SK-N-SH treated with all-trans-retinoic acid at 6 μM for 48 hours (cell line): ENCODE measurements around the gene SART1.
A peak's percentile ranks its signal among the peaks of the same experiment; 100 is the strongest.

Experiments
- ATAC-seq: fragments of 200-7000 bp; cut with Tn5 transposase; 3 replicates; pipeline ENCODE4 v1.9.1; 2020; ENCODE audit warnings: mild to moderate bottlenecking, moderate library complexity
- BACH2 ChIP-seq: fragments of 250-450 bp; sonication (Bioruptor Pico); IDR thresholded peaks from 2 replicates; pipeline ENCODE4 v1.9.0; 2021; ENCODE audit warnings: mild to moderate bottlenecking, borderline replicate concordance
- CSDC2 ChIP-seq: fragments of 250-450 bp; sonication (Bioruptor Pico); IDR thresholded peaks from 2 replicates; pipeline ENCODE4 v1.5.0; 2020; ENCODE audit warnings: mild to moderate bottlenecking, moderate library complexity
- ESRRG ChIP-seq: fragments of 250-450 bp; sonication (Bioruptor Pico); IDR thresholded peaks from 2 replicates; pipeline ENCODE4 v1.6.1; 2021; ENCODE audit warnings: mild to moderate bottlenecking
- GLIS3 ChIP-seq: fragments of 250-450 bp; sonication (Bioruptor Pico); IDR thresholded peaks from 2 replicates; pipeline ENCODE4 v1.5.0; 2020; ENCODE audit warnings: mild to moderate bottlenecking, moderate library complexity
- OSR1 ChIP-seq: fragments of 250-450 bp; sonication (Bioruptor Pico); IDR thresholded peaks from 2 replicates; pipeline ENCODE4 v1.8.0; 2022; ENCODE audit warnings: moderate library complexity, mild to moderate bottlenecking, inconsistent platforms
- PPARA ChIP-seq: fragments of 250-450 bp; sonication (Bioruptor Pico); IDR thresholded peaks from 2 replicates; pipeline ENCODE4 v1.5.0; 2020; ENCODE audit warnings: mild to moderate bottlenecking, borderline replicate concordance
- RARB ChIP-seq: fragments of 250-450 bp; sonication (Bioruptor Pico); IDR thresholded peaks from 2 replicates; pipeline ENCODE4 v1.8.0; 2021; ENCODE audit warnings: mild to moderate bottlenecking, moderate library complexity
- SNAI2 ChIP-seq: fragments of 250-450 bp; sonication (Bioruptor Pico); IDR thresholded peaks from 2 replicates; pipeline ENCODE4 v1.5.0; 2020; ENCODE audit warnings: mild to moderate bottlenecking, moderate library complexity
- TCF4 ChIP-seq: fragments of 250-450 bp; sonication (Bioruptor Pico); IDR thresholded peaks from 2 replicates; pipeline ENCODE4 v1.8.0; 2021; ENCODE audit warnings: mild to moderate bottlenecking, moderate library complexity, borderline replicate concordance
- TOX ChIP-seq: fragments of 250-450 bp; sonication (Bioruptor Pico); IDR thresholded peaks from 2 replicates; pipeline ENCODE4 v1.8.0; 2021; ENCODE audit warnings: mild to moderate bottlenecking, moderate library complexity, borderline replicate concordance
- TSHZ2 ChIP-seq: fragments of 250-450 bp; sonication (Bioruptor Pico); IDR thresholded peaks from 2 replicates; pipeline ENCODE4 v1.5.0; 2020; ENCODE audit warnings: mild to moderate bottlenecking, moderate library complexity
- ZFP3 ChIP-seq: fragments of 250-450 bp; sonication (Bioruptor Pico); IDR thresholded peaks from 2 replicates; pipeline ENCODE4 v1.5.0; 2020; ENCODE audit warnings: mild to moderate bottlenecking, moderate library complexity
- ZNF565 ChIP-seq: fragments of 450-650 bp; formaldehyde crosslinking; conservative IDR thresholded peaks from 2 replicates; pipeline ENCODE4 v1.5.0; 2020; ENCODE audit warnings: low read depth, mild to moderate bottlenecking, moderate library complexity
- ZNF70 ChIP-seq: fragments of 450-650 bp; formaldehyde crosslinking; IDR thresholded peaks from 2 replicates; pipeline ENCODE4 v1.5.0; 2020; ENCODE audit warnings: mild to moderate bottlenecking, moderate library complexity
- ZNF8 ChIP-seq: fragments of 450-650 bp; formaldehyde crosslinking; IDR thresholded peaks from 2 replicates; pipeline ENCODE4 v1.5.0; 2020; ENCODE audit warnings: mild to moderate bottlenecking, moderate library complexity
- TF ChIP-seq, protein P1 (sequence below): fragments of 250-450 bp; sonication (Bioruptor Pico); IDR thresholded peaks from 2 replicates; pipeline ENCODE4 v1.5.1; 2021; ENCODE audit warnings: mild to moderate bottlenecking, moderate library complexity
- TF ChIP-seq, protein P2 (sequence below): fragments of 250-450 bp; sonication (Bioruptor Pico); IDR thresholded peaks from 2 replicates; pipeline ENCODE4 v1.5.1; 2020; ENCODE audit warnings: low read depth, mild to moderate bottlenecking, moderate library complexity
- TF ChIP-seq, protein P3 (sequence below): fragments of 250-450 bp; sonication (Bioruptor Pico); IDR thresholded peaks from 2 replicates; pipeline ENCODE4 v1.8.0; 2021; ENCODE audit warnings: low read depth, mild to moderate bottlenecking, moderate library complexity, borderline replicate concordance

SART1 gene

DNA sequence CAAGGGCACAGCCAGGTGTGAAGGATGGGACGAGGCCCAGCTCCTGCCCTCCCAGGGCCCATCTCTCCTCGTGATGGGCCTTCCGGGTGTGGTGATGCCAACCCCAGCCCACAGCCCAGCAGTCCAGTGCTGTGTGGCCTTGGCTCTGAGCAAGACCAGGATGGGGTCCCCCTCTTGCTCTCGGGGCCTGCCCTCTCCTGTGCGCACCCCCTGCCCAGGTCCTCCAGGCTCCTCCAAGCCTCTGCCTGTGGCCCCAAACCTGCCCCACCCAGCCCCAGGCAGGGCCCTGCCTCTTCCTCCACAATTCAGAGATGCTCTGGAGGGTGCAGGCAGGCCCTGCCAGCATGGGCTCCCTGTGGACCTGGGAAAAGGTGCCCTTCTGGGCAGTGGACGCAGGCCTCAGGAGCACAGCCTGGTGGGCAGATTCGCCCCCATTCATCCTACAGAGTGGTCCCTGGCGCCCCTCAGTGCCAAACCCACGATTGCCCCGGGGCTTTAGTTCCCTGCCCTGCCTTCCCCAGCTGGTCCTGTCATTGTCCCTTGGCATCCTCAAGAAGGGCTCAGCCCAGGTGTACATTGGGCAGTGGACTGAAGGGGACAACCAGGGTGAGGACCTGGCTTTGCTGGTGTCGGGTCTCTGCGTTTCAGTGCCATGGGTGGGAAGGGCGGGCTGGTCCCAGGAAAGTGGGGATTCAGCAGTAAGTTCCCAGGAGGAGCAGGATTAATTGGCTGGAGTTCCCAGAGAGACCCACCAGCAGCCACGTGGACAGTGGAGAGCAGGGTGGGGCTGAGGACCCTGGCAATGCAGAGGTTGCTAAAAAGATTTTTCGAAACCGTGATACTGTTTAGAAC is 20.7 kb downstream of the SART1 start:
- TF ChIP-seq TOX (CRISPR knock-in tag) (no peak), TCF4 (CRISPR knock-in tag) (no peak), RARB (CRISPR knock-in tag) (no peak), ZNF565 (CRISPR knock-in tag) (no peak), ZNF70 (no peak), SNAI2 (CRISPR knock-in tag) (no peak), CSDC2 (no peak), OSR1 (CRISPR knock-in tag) (no peak), PPARA (no peak), BACH2 (no peak)
- TF ChIP-seq, protein P1, sequence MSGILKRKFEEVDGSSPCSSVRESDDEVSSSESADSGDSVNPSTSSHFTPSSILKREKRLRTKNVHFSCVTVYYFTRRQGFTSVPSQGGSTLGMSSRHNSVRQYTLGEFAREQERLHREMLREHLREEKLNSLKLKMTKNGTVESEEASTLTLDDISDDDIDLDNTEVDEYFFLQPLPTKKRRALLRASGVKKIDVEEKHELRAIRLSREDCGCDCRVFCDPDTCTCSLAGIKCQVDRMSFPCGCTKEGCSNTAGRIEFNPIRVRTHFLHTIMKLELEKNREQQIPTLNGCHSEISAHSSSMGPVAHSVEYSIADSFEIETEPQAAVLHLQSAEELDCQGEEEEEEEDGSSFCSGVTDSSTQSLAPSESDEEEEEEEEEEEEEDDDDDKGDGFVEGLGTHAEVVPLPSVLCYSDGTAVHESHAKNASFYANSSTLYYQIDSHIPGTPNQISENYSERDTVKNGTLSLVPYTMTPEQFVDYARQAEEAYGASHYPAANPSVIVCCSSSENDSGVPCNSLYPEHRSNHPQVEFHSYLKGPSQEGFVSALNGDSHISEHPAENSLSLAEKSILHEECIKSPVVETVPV, result no peak
- TF ChIP-seq, protein P2, sequence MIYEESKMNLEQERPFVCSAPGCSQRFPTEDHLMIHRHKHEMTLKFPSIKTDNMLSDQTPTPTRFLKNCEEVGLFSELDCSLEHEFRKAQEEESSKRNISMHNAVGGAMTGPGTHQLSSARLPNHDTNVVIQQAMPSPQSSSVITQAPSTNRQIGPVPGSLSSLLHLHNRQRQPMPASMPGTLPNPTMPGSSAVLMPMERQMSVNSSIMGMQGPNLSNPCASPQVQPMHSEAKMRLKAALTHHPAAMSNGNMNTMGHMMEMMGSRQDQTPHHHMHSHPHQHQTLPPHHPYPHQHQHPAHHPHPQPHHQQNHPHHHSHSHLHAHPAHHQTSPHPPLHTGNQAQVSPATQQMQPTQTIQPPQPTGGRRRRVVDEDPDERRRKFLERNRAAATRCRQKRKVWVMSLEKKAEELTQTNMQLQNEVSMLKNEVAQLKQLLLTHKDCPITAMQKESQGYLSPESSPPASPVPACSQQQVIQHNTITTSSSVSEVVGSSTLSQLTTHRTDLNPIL (CRISPR knock-in tag), result no peak
- TF ChIP-seq, protein P3, sequence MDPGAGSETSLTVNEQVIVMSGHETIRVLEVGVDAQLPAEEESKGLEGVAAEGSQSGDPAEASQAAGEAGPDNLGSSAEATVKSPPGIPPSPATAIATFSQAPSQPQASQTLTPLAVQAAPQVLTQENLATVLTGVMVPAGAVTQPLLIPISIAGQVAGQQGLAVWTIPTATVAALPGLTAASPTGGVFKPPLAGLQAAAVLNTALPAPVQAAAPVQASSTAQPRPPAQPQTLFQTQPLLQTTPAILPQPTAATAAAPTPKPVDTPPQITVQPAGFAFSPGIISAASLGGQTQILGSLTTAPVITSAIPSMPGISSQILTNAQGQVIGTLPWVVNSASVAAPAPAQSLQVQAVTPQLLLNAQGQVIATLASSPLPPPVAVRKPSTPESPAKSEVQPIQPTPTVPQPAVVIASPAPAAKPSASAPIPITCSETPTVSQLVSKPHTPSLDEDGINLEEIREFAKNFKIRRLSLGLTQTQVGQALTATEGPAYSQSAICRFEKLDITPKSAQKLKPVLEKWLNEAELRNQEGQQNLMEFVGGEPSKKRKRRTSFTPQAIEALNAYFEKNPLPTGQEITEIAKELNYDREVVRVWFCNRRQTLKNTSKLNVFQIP (CRISPR knock-in tag), result no peak
- peak; percentile 29 for ATAC-seq

DNA sequence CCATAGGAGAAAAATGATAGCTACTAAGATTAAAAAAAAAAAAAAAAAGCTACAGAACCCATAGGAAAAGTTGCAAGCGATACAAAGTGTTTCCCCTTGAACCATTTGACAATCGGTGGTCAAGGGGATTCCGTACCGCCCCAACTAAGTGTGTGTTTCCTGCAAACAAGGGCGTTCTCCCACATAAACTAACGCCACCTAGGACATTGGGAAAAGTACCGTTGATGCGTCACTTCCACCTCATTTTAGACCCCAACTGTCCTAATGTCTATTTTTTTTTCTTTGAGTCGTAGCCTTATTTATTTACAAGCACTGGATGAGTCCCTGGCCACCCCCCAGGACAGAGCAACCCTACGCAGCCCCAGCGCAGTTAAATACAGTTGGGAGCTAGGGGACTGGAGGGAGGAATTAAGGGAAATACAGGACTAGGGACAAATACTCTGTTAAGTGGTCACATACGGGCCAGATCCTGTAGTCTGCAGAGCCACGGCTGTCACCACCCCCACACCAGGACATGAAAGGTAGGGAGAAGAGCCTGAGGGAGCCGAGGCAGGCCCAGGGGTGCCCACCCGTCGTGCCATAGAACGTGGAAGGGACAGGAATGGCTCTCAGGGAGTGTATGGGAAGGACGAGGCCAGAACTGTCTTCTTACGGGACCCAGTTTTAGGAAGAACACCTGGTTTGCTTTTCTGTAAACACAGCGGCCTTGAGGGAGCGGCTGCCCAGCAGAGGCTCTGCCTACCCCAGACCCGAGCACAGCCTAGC is 21.5 kb downstream of the SART1 start:
- ATAC-seq, result no peak
- TF ChIP-seq, protein P1, result no peak
- TF ChIP-seq ESRRG (CRISPR knock-in tag) (no peak), ZNF8 (CRISPR knock-in tag) (no peak), OSR1 (CRISPR knock-in tag) (no peak), TSHZ2 (CRISPR knock-in tag) (no peak)
- TF ChIP-seq, protein P3 (CRISPR knock-in tag), result no peak
- TF ChIP-seq, all 23 proteins: peak for 0

- no peak for ATAC-seq
- TF ChIP-seq ZFP3 (CRISPR knock-in tag), result no peak
- TF ChIP-seq ZNF565 (CRISPR knock-in tag), result no peak
- TF ChIP-seq, protein P2 (CRISPR knock-in tag), result no peak
- no peak for TF ChIP-seq GLIS3 (CRISPR knock-in tag)
- TF ChIP-seq, all 23 proteins: peak for 0
Measured at GRCh38 chr11:65983589-65983987, 22.1 kb downstream of the SART1 start.
